ENCODE data around the gene SLIT3. TPM values are rescaled to one million over a fixed set of nuclear protein-coding genes. Genes with fewer than 3 reads are reported as not detected.
A peak's percentile ranks its signal among the peaks of the same experiment; 100 is the strongest.

Gene SLIT3
- total RNA-seq, 4 donors from 2014 or later: 28.4 to 77.2 (median 63.8) TPM

DNA sequence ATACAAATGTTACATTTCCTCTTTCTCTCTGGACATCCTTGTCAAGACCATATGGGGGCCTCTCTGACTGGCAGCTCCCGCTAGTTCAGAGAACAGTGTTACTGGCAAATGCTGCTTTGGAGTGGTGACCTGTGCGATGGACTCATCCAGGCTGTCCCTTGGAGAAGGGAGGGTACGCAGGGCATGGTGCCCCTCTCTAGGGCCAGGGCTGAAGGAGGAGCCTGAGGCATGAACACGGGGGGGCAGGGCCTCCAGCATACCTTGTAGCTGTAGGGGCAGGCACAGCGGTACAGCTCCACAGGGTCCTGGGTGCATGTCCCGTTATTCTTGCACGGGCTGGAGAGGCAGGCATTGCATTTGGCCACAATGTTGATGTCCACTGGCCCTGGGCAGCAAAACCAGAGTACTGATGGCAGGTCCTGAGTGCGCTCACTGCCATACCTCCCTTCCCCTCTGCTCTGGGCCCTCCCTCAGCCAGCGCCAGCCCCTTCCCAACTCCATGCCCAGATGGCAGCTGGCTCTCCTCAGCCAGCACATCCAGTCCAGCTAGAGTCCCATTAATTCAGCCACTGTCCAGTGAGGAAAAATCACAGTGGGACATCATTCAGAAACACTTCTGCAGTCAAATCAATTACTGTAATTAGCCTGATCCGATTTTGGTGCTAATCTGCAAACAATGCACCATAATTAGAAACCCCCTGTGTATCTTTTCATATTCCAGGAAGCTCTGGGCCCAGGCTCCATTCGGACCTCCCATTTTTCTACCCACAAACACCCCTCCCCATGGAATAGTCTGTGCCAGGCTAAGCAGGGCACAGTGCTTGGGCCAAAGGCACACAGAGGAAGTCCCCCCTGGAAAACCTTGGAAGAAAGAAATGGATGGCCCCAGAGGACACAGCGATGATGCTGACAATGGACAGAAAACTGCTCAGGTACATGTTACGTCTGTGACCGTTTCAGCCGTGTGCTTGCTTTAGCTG, 592.9 kb downstream of the SLIT3 start:
- intact Hi-C loops (cut with DNase I): no loop called here
- Histone ChIP-seq H3K9me3 (no peaks in the 10 kb centered on the region), H3K27me3 (no peaks in the 10 kb centered on the region), H3K4me3 (replicated peaks in 1 of 3) (no peak overlapping the region), H3K36me3 (no peaks in the 10 kb centered on the region), H3K4me1 (peaks cover 11 to 13% of the 10 kb centered on the region in 2 donors), H3K27ac (no peak overlapping the region)
- 91 to 93% methylated on average over 9 to 15 of the region's 15 CpGs for WGBS, 2 donors
- DNase-seq: no peak
- TF ChIP-seq, protein P1, sequence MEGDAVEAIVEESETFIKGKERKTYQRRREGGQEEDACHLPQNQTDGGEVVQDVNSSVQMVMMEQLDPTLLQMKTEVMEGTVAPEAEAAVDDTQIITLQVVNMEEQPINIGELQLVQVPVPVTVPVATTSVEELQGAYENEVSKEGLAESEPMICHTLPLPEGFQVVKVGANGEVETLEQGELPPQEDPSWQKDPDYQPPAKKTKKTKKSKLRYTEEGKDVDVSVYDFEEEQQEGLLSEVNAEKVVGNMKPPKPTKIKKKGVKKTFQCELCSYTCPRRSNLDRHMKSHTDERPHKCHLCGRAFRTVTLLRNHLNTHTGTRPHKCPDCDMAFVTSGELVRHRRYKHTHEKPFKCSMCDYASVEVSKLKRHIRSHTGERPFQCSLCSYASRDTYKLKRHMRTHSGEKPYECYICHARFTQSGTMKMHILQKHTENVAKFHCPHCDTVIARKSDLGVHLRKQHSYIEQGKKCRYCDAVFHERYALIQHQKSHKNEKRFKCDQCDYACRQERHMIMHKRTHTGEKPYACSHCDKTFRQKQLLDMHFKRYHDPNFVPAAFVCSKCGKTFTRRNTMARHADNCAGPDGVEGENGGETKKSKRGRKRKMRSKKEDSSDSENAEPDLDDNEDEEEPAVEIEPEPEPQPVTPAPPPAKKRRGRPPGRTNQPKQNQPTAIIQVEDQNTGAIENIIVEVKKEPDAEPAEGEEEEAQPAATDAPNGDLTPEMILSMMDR (IDR thresholded peaks at IDR 0.05): no peak
- TF ChIP-seq POLR2A (IDR thresholded peaks at IDR 0.05): no peak

DNA sequence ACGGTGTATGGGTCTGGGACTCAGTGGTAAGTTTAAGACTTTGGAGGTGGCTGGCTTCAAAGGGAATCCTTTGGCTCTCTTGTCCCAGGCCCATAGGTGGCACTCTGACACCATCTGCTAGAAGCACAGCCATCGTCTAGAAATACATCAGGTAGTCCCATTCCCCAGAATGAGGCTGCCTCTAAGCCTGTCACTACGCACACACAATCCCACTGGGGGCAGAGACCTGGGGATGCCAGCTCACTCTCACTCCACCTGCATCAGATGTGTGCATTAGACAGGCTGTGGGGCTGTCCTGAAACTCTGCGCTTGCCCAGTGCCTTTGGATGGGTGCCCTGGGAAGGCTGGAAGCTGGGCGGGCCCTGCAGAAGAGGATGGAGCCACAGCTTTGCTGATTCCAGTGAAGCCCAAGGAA, 594.3 kb downstream of the SLIT3 start:
- Histone ChIP-seq H3K9me3 (no peaks in the 10 kb centered on the region), H3K4me3 (replicated peaks in 1 of 3) (no peak overlapping the region), H3K27me3 (no peaks in the 10 kb centered on the region), H3K4me1 (peaks cover 10 to 11% of the 10 kb centered on the region in 2 donors), H3K27ac (no peak overlapping the region), H3K36me3 (no peaks in the 10 kb centered on the region)
- peak; percentile 23 to 49 for DNase-seq
- intact Hi-C loops (cut with DNase I): no loop called here
- TF ChIP-seq POLR2A (IDR thresholded peaks at IDR 0.05): no peak
- TF ChIP-seq, protein P1 (IDR thresholded peaks at IDR 0.05): peak in 4 of 6 experiments; percentile 18 to 51 (median 49)
- WGBS, 2 donors: 75 to 82% methylated on average over 5 of the region's 5 CpGs

DNA sequence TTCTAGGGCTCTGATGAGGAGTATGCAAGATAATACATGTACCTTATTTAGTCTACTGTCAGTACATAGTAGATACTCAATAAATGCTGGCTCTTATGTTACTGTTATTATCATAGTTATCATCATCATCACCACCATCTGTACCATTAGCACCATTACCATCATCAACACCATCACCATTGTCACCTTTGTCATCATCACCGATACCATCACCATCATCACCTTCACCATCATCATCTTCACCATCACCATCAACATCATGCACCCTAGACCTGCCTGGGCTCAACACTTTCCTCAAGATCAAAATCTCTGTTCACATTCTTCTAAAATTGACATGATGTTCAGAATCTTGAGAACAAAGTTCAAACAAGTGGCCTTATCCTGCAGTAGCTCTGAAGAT, 595.6 kb downstream of the SLIT3 start:
- Histone ChIP-seq H3K4me1 (peaks cover 10 to 11% of the 10 kb centered on the region in 2 donors), H3K27ac (no peak overlapping the region), H3K36me3 (no peaks in the 10 kb centered on the region), H3K9me3 (no peaks in the 10 kb centered on the region), H3K27me3 (no peaks in the 10 kb centered on the region), H3K4me3 (replicated peaks in 1 of 3) (no peak overlapping the region)
- DNase-seq: no peak
- whole genome bisulfite sequencing, 2 donors: 96 to 98% methylated on average over 1 of the region's 1 CpG
- TF ChIP-seq, protein P1 (IDR thresholded peaks at IDR 0.05): no peak
- TF ChIP-seq POLR2A (IDR thresholded peaks at IDR 0.05): no peak
- intact Hi-C loops (cut with DNase I): no loop called here

DNA sequence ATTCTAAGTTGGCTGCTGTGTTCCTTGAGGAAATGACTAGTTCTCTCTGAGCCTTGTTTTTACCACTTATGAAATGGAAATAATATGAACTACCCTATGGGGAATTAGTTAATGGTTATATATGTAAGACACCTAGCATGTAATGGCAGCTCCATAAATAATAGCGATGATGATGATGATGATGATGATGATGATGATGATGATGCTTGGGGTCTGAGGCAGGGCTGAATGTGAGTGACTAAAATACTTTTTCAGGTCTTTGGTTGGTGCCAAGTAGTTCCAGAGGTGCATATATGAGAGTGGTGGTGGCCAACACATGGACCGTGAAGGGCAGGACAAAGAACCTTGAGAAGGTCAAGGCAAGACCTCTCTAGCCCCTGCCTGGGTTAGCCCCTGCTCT, 598.4 kb downstream of the SLIT3 start:
- Histone ChIP-seq H3K4me3 (replicated peaks in 1 of 3) (no peak overlapping the region), H3K9me3 (no peaks in the 10 kb centered on the region), H3K4me1 (peaks cover 10 to 11% of the 10 kb centered on the region in 2 donors), H3K27ac (no peak overlapping the region), H3K27me3 (no peaks in the 10 kb centered on the region), H3K36me3 (no peaks in the 10 kb centered on the region)
- intact Hi-C loops (cut with DNase I): no loop called here
- TF ChIP-seq, protein P1 (IDR thresholded peaks at IDR 0.05): no peak
- no peak for TF ChIP-seq POLR2A (IDR thresholded peaks at IDR 0.05)
- WGBS, 2 donors: 98 to 100% methylated on average over 2 of the region's 2 CpGs
- no peak for DNase-seq

DNA sequence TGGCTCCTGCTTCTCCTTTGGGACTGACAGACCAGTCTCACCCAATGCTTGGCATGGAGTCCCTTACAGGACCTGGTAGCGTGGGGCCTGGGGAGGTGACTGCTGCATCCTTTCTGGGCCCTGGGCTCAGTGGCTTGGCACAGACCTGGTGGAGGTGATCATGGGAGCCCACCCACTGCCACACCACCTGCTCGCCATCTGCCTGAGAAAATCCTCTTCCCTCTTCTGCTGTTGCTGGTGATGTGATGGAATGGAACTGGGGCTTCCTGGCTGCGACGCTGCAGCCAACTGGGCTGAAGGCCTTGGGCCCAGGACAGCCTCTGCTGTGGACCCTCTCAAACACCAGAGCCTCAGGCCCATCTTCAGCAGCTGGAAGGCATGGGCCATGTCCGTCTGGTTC, 599.3 kb downstream of the SLIT3 start:
- Histone ChIP-seq H3K27me3 (no peaks in the 10 kb centered on the region), H3K9me3 (no peaks in the 10 kb centered on the region), H3K4me1 (peaks cover 10 to 11% of the 10 kb centered on the region in 2 donors), H3K36me3 (no peaks in the 10 kb centered on the region), H3K4me3 (replicated peaks in 1 of 3) (no peak overlapping the region), H3K27ac (no peak overlapping the region)
- no peak for TF ChIP-seq POLR2A (IDR thresholded peaks at IDR 0.05)
- TF ChIP-seq, protein P1 (IDR thresholded peaks at IDR 0.05): no peak
- DNase-seq: no peak
- 91 to 95% methylated on average over 4 to 5 of the region's 5 CpGs for WGBS, 2 donors
- intact Hi-C loops (cut with DNase I): no loop called here
